Fibroblast of skin of left quadriceps (primary cell): ENCODE data around the gene TBX4.

Experiments
- DNase-seq, 2 experiments: peaks; one replicate each; pipeline ENCODE4 v3.0.0-alpha.2; 2013; ENCODE audit warnings: low read depth in 2 of 2

The TBX4 gene

GRCh38 chr17:61454381-61455323, 2.4 kb downstream of the TBX4 start:
- DNase-seq, result no peak

- no peak for DNase-seq
These were observed 3.3 kb downstream of the TBX4 start for GRCh38 chr17:61455324-61456060.

GRCh38 chr17:61456061-61456681, 3.9 kb downstream of the TBX4 start:
- DNase-seq, result no peak

GRCh38 chr17:61456688-61457225, 4.5 kb downstream of the TBX4 start:
- no peak for DNase-seq

DNA sequence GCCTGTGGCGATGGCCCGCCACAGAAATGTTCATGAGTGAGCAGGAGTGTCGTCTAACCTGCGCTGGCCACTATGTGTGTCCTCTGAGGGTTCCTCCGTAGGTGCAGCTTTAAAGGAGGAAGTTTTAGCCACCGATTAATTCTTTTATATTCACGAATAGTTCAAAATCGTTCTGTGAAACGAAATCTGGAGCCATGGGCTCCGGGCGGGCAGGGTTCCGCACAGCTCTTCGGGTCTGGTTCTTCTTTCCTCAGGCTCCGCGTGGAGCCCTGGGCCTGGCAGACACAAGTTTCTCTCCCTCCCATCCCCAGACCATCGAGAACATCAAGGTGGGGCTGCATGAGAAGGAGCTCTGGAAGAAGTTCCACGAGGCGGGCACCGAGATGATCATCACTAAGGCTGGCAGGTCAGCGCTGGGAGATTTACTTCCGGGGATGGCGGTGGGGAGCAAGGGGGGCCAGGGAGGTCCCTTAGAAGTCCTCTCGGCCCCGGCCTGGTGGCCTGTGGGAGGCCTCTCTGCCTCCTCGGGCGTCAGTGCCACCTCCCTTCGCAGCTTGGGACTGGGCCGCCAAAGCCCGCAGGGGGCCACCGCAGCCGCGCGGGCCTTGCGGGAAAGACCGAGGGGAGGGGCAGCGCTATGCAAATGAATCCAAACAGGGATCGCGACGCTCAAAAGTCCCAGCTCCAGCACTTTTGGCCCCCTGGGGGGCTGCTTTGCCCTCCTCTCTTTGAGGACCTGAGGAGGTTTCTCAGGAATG, 5.2 kb downstream of the TBX4 start:
- DNase-seq, result no peak

DNA sequence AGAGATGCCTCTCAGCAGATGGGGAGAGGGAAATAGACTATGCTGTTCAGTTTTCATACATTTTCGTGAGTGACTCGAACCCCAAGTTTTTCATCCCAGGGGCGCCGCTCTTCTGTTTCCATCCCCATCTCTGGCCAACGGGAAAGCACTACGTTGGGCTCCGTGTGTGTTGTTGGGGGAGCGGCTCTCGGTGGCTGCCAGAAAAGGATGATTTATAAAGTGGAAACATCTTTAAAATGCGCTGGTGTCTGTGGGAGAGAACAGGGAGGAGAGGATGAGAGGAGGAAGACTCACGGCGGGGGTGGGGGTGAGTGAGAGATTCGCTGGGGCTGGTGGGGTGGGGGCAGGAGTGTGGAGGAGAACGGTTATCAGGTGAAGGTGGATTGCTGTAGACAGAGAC, 5.8 kb downstream of the TBX4 start:
- no peak for DNase-seq

DNA sequence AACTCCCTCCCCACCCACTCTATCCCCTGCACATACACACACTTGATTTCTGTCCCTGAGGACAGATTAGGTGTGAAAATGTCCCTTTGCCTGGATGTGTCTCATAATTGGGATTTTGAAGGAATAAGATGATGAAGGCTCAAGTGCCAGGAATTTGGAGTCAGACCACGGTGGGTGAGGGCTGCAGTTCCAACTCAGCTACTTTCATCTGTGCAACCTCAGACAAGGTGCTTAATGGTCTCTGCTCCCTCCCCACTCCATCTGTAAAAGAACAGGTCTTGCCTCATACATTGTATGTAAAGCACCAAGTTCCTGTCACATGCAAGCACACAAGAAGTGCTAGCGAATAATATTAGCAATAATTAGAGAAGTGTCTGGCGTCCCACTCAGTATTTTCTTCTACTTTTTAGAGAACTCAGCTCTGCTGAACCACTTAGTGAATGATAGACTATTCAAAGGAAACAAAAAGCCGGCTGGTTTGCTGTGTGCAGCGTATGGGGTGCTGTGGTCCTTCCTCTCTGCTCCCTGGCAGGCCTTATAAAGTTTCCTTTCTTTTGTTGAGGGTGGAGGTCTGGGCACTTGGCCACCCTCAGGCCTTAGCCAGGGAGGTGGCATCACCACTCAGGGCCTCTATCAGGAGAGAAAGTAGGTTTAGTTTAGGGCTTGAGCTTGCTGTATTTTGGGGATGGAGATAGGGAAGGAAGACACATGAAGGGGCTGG, 6.4 kb downstream of the TBX4 start:
- DNase-seq, result no peak

- no peak for DNase-seq
These were observed 7.1 kb downstream of the TBX4 start for GRCh38 chr17:61459142-61459809.

DNA sequence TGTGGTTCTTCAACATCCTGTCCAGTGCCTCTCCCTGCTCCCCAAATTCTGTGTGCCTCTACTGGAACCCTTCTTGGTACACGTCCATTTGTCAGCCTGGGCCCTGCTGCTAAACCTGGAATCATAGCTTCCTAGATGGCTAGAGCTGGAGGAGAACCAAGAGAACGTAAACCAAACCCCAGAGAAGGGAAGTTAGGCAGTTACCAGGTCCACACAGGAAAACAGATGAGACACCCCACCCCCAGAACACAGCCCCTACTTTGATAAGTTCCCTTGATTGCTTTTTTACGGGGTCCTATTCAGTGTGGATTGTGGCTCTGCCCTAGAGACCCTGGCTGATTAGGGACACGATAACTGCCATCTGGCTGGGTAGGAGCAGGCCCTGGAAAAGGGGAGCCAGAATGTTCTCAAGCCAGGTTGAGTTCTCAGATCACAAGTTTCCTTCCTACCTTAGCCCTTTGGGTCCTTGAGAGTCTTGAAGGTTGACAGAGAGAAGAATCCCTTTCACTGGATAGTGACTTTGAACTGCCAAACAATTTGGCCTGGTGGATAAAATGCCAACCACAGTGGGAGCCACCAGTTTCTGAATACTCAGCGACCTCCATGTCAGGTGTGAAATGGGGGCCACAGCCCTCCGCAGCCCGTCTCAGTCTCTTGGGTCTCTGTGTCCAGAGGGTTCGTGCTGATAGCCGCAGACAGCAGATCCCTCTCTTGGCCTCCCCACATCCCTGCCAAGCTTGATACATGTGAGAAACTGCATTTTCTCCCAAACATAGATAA, 7.9 kb downstream of the TBX4 start:
- no peak for DNase-seq

- DNase-seq, result no peak
These were observed 8.8 kb downstream of the TBX4 start for GRCh38 chr17:61460796-61461585.

- no peak for DNase-seq
These were observed 9.4 kb downstream of the TBX4 start for GRCh38 chr17:61461586-61461966.

- DNase-seq, result no peak
These were observed 9.9 kb downstream of the TBX4 start for GRCh38 chr17:61461967-61462718.

- DNase-seq, result no peak
These were observed 10.6 kb downstream of the TBX4 start for GRCh38 chr17:61462719-61463315.

GRCh38 chr17:61463316-61464129, 11.3 kb downstream of the TBX4 start:
- no peak for DNase-seq

DNA sequence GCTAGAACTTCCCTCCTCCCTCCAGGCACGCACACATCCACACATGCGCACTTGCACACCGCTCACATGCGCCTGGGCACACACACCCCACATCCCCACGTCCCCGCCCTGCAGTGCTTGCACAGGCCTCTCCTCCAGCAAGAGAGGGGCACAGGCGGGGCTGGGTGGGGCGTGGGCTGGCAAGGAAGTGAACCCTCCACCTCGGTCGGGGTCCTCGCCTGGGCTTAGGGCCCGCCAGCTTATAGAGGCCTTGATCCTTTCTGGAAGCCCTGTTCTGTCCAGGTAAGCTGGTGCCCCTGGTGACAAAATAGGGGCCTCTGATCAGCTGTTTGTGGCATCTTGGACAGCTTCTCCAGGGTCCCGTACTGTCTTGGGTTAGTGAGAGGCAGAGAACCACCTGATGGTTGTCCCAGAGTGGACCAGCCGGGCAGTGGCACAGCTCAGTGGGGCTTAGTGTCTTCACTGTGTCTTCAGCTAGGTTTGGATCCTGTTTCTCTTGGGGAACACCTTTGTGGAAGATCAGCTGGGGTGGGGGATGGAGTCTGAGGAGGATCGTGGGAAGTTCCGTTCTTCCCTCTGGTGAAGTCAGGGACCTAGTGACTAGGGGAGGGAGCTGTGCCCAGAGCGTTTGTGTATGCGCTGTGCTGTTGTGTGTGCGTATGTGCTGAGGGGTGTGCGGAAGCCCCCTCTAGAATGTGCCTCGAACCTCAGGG, 12.1 kb downstream of the TBX4 start:
- no peak for DNase-seq

GRCh38 chr17:61464843-61465180, 12.6 kb downstream of the TBX4 start:
- DNase-seq, result no peak
